ENCODE measurements around the gene CD207.
"Not testable (repeated sequence)": the region's sequence is repeated elsewhere in the genome, so short reads cannot be mapped to it uniquely, and the experiment has no call there.

CD207 gene

DNA sequence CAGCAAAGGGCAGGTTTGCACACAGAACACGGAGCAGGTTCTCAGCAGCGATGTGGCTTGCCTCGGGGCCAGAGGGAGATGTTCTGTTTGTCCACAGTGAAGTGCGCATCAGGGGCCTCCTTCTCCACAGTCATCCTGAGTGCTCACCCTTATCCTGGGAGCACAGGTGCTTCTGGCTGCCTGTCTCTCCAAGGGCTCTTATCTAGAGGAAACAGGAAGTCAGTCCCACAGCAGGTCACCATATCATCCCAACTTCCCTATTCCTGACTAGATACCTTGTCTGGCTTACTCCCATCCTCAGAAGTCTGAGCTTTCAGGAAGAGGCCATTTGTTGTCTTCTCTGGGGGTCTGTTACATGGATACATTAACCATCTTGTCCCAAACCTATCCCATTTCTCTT, at the start of gene CD207:
CD207 (minus strand) TSS at position 174 of the 400 bp plus-strand sequence; CDS start at position 134, 40 bp downstream.
- DNase-seq (ENCODE audit: low spot score), result no peak

DNA sequence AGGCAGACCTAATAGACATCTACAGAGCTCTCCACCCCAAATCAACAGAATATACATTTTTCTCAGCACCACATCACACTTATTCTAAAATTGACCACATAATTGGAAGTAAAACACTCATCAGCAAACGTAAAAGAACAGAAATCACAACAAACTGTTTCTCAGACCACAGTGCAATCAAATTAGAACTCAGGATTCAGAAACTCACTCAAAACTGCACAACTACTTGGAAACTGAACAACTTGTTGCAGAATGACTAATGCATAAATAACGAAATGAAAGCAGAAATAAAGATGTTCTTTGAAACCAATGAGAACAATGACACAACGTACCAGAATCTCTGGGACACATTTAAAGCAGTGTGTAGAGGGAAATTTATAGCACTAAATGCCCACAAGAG, 42.9 kb upstream of the CD207 start:
- DNase-seq (ENCODE audit: low spot score), result not testable (repeated sequence)

- not testable (repeated sequence) for DNase-seq (ENCODE audit: low spot score)
These were observed 40.5 kb upstream of the CD207 start for GRCh38 chr2:70876138-70876537.

GRCh38 chr2:70873541-70873940, 37.9 kb upstream of the CD207 start:
- no peak for DNase-seq (ENCODE audit: low spot score)

GRCh38 chr2:70871398-70872211, 36.0 kb upstream of the CD207 start:
- peak; percentile 80 for DNase-seq (ENCODE audit: low spot score)

DNA sequence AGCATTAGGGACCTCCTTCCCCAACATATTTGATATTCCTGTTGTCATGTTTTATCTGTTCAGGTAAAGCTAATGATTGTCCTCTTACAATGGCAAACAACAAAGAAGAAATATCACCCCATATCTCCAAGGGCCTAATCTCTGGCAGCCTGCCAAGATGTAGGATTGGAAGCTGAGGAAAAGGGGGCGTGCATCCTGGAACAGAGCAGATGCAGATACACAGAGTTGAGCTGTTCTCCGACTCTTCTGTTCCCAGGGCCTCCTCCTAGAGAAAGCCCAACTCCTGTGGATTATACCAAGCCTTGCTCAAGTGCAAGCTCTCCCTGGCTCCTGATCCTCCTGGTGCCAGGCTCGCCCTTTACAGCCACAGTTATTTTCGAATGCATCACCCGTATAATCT, 35.2 kb upstream of the CD207 start:
- DNase-seq (ENCODE audit: low spot score), result no peak

DNA sequence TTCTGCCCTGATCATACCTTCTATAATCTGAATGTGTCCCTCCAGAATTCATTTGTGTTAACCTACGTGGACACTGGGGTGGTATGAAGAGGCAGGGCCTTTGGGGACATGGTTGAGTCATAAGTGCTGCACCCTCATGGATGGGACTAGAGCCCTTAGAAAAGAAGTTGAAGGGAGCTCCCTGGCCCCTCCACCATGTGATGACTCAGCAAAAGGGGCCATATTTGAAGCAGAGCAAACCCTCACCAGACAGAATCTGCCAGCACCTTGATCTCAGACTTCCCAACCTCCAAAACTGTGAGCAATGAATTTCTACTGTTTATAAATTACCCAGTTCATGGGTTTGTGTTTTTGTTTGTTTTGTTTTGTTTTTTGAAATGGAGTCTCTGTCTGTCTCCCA, 33.4 kb upstream of the CD207 start:
- DNase-seq (ENCODE audit: low spot score), result no peak

DNA sequence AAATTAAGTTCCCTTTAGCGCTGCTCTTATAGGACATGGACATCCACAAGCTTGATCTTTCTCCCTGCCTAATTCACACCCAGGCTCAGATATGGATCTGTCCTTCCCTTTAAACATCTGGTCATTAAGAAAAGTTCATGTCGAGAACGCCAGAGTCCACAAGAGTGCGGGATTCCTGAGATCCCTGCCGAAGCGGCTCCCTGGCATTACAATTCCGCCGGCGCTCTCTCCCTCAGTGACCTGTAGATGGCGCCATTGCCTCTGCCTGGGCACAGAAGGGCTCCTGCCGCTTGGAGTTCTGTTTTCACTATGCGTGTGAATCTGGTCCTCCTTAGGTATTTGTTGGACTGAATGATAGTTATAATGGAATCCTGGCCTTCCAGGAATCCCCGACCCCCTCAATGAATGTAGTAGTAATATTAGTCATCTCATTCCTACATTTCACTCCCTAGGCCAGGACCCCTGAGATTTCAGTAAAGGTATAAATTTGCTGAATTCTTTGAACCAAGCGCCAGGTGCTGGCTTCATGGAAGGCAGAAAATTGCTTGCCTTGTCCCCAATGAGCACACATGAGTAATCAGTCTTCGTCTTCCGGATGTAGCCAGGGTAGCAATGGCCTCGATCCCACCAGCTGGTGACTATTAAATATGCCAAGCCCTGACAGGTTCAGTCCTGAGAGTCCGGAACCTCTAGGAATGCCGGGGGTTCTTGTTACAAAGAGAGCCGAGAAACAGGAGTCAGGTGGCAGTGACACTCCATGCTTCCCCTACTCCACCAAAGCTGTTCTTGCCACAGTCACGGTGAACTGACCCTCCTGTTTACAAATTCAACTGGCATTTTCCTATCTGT, 26.4 kb upstream of the CD207 start:
- peak; percentile 86 for DNase-seq (ENCODE audit: low spot score)

GRCh38 chr2:70855667-70856066, 20.1 kb upstream of the CD207 start:
- no peak for DNase-seq (ENCODE audit: low spot score)

DNA sequence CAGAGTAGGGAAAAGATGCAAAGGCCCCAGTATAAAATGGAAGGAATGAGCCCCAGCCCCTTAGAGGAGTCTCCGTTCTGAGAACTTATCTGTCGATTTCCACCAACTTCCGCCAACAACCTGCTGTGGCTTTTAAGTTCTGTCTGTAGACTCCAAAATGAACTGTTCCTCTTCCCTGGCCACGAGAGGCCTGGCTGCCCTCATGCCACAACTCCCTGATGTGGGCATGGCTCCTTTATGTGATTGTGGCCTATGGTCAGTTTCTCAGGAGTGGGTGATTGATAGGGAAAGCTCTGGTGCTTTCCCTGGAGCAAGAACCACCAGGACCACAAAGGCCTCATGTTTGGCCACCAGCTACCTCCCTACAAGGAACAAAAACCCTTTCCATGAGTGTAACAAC, 18.8 kb upstream of the CD207 start:
- no peak for DNase-seq (ENCODE audit: low spot score)

GRCh38 chr2:70852824-70853223, 17.2 kb upstream of the CD207 start:
- no peak for DNase-seq (ENCODE audit: low spot score)

DNA sequence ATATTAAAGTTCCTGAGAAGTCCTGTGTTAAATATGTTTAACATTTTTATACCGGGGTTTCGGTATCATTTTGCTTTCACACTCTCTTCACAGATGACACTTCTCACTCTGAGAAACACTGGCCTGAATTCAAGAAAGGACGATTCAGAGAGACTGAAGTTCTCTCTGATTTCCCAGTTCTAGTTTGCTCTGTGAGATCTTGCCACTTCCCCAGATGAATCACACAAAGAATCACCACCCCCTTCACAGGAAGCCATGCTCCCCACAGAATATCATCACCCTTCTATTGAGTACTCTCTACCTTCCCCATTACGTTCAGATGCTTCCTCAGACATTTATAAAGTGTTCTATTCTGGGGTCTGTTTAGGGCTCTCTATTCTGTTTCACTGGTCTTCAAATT, 16.1 kb upstream of the CD207 start:
- DNase-seq (ENCODE audit: low spot score), result no peak

- DNase-seq (ENCODE audit: low spot score), result peak; percentile 85
These were observed 15.3 kb upstream of the CD207 start for GRCh38 chr2:70850925-70851324.

DNA sequence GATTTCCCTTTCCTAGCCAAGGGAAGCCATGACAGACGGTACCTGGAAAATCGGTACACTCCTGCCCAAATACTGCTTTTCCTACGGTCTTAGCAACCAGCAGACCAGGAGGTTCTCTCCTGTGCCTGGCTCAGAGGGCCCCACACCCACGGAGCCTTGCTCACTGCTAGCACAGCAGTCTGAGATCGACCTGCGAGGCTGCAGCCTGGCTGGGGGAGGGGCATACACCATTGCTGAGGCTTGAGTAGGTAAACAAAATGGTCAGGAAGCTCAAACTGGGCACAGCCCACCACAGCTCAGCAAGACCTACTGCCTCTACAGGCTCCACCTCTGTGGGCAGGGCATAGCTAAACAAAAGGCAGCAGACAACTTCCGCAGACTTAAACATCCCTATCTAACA, 6.8 kb upstream of the CD207 start:
- DNase-seq (ENCODE audit: low spot score), result no peak

DNA sequence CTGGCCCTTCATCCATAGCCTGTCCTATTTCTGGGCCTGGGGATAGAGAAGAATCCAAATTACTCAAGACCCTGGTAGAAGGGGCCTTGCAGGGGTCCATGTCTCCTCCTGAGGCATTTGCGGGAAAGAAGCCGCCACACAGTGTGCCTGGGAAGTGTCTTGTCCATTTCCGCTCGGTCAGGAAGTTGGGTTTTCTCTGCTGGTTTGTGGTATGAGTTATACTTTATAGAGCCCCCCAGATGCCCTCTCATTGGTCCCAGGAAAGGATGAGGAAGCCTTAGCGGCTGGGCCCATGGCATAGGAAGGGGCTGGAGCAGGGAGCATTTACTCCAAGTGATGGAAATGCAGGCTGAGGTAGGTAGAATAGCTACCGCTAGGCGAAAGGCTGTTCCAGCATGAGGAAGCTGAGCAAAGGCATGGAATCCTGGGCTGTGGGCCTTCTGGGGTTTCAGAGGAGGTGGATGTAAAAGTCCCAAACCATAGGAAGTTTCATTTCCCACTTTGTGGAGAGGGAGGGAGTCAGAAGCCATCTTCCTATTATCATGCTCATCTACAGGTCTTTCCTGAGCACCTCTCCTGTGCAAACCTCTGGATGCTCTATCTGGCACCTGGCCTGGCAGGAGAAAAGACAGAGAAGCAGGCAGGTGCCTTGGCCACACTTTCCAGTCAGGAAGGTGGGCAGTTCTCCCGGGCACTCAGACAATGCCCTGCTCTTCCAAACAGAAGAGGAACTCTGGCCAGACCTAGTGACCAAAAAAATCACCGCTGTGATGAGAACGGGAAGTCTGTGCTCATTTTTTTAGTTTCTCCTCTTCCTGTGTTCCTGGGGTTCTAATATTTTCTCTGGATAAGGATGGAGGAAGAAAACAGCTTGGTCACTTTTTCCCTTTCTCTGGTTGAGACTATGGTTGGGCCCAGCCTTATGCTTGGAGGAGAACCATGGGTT, 2.6 kb upstream of the CD207 start:
- DNase-seq (ENCODE audit: low spot score), result no peak

DNA sequence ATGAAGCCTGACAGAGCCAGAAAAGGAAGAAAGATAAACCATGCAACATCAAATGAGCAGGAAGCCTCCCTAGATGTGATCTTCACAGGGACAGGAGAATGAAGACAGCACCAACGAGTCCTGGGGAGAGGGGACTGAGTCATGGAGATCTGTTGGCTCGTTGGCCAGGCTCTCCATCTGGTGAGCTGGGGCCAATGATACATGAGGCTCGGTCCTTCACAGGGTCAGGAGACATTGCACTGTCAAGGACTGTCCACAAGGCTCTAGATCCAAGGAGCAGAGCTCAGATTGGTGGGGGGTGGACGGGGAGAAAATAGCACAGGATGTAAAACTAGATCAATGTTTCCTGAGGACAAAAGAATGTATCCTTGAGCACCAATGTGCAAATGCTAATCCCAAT, 735 bp downstream of the CD207 start:
- no peak for DNase-seq (ENCODE audit: low spot score)

GRCh38 chr2:70834106-70834505, 1.5 kb downstream of the CD207 start:
- DNase-seq (ENCODE audit: low spot score), result no peak

DNA sequence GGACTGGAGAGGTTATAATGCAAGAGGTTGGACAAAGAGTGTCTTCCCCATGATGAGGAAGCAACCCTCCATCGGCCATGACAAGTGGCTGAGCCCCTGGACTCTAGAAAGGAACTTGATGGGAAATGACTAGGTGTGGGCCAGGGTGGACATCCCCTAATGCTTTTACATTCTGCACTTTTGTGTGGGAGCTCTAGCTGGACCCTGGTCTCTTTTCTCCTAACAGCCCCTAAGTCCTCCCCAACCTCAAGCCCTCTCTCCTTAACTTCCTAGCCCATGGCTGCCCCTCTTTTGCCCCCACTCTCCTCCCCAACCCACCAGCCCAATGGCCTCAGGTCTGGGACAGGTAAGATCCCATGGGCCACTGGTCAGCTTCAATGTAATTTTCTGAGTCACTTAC, 2.4 kb downstream of the CD207 start:
- DNase-seq (ENCODE audit: low spot score), result no peak

DNA sequence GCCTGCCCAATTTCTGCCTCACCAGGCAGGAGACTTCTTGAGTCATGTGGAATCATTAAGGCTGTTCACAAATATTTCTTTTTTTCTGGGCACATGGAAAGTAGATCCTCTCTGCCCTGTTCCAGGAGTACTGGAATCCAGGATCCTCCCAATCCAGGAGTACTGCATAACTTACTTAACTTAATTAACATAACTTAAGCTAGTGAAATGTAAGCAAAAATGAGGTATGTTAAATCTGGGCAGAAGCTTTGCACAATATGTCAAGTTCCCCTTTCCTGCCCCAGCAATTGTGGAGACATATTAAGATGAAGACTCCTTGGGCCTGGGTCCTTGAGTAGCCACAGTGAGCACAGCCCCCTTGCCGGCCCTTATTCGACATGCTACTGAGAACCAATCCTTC, 3.2 kb downstream of the CD207 start:
- DNase-seq (ENCODE audit: low spot score), result no peak

DNA sequence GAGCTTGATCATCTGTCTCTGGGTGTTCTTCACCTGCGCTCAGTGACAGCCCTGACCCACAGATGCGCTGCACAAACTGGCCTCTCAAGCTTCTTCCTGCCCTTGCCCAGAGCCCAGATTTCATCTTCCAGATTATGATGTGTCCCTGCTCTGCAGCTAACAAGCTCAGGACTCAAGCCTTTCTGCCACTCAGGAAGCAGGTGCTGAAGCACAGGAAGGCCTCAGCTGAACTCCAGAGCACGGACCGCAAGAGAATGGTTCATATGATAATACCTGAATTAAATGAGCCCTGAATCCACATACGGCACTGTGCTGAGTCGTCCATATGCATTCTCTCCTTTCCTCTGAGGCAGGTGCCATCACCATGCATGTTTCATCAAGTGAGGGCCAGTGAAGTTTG, 3.8 kb downstream of the CD207 start:
- no peak for DNase-seq (ENCODE audit: low spot score)

- DNase-seq (ENCODE audit: low spot score), result no peak
These were observed 5.2 kb downstream of the CD207 start for GRCh38 chr2:70830366-70830765.

DNA sequence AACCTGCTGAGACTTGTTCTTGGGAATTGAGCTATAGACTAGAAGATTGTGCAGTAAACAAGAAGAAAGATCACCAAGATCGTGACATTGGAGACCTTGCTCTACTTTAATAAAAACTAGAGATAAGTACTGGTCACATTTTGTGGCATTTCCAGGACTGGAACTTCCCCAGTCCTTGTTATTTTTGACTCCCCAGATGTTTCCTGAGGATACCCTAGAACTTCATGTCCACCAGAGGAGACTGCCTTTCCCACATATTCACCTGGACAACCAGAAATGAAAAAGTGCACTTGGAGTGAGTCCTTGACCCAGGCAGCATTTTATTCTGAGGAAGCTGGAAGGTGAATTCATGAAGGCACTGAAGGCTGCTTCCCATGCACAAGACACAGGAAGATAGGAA, 5.7 kb downstream of the CD207 start:
- no peak for DNase-seq (ENCODE audit: low spot score)

Data from COLO829 (cell line).